BJ (cell line): ENCODE measurements around the gene HELQ. TPM values are rescaled to one million over a fixed set of nuclear protein-coding genes. Genes with fewer than 3 reads are reported as not detected.

Source experiments
- CTCF ChIA-PET: fragments of 350-600 bp; formaldehyde crosslinking; extraction: SDS; loops from one replicate; lab custom pipeline; 2021; ENCODE audit warnings: antibody characterized with exemption, inconsistent platforms; lab: Yijun Ruan, JAX
- POLR2A ChIA-PET: fragments of 300-600 bp; sonication (Branson Sonifier 250); formaldehyde crosslinking; extraction: SDS; loops from one replicate; lab custom pipeline; 2021; ENCODE audit warnings: antibody characterized with exemption; lab: Charles Lee
- DNase-seq: peaks from one replicate; pipeline ENCODE4 v3.0.0-alpha.2; 2011; ENCODE audit warnings: low read depth
- H3K27me3 ChIP-seq: 2 replicates; pipeline ENCODE4 v1.6.0; 2011; ENCODE audit warnings: low read length; ENCODE audit not compliant: control insufficient read depth, insufficient read depth
- H3K36me3 ChIP-seq: 2 replicates; pipeline ENCODE4 v1.5.1; 2011; ENCODE audit warnings: low read length; ENCODE audit not compliant: control insufficient read depth, insufficient read depth
- H3K4me3 ChIP-seq: 2 replicates; pipeline ENCODE4 v1.5.1; 2011; ENCODE audit warnings: low read depth, mild to moderate bottlenecking, control low read depth, low read length
- CTCF ChIP-seq: IDR thresholded peaks from 2 replicates; pipeline ENCODE4 v1.5.1; 2011; ENCODE audit warnings: low read depth, mild to moderate bottlenecking, control low read depth, inconsistent platforms, low read length, moderate library complexity; ENCODE audit not compliant: insufficient read depth
- polyA plus RNA-seq: library from polyadenylated mRNA; depleted of rRNA; stranded (reverse); fragments of >200 nt; gene quantifications from 2 replicates; pipeline ENCODE4 v1.2.3, GENCODE V29; 2011

Gene HELQ
- polyA plus RNA-seq, 1 experiment: 9.6 TPM

- POLR2A ChIA-PET: no interaction called here
- Histone ChIP-seq H3K27me3 (no peaks in the 10 kb centered on the region), H3K4me3 (no peak overlapping the region), H3K36me3 (0 out of 2 replicates have a peak, but pooled peaks cover 1% of the 10 kb centered on the region)
- CTCF ChIA-PET: interaction anchor here (0.6 kb wide), 1 partner anchor 92 kb away, joined by 3 read pairs; no protein-coding TSS in a partner anchor
- no peak for TF ChIP-seq CTCF
- no peak for DNase-seq
Measured at GRCh38 chr4:83449009-83449408, 6.6 kb downstream of the HELQ start.

- POLR2A ChIA-PET: no interaction called here
- H3K4me3 ChIP-seq: no peak overlapping the region
- H3K36me3 ChIP-seq: peaks cover 1% of the 10 kb centered on the region; the same call in 1 of the 2 replicates
- TF ChIP-seq CTCF: no peak
- CTCF ChIA-PET: interaction anchor here (1.0 to 1.1 kb wide), 3 partner anchors 14 to 204 kb away, joined by 3 read pairs; partner anchors contain the start of genes HELQ and MRPS18C
- H3K27me3 ChIP-seq: no peaks in the 10 kb centered on the region
- DNase-seq: no peak
Measured at GRCh38 chr4:83440899-83441298, 14.7 kb downstream of the HELQ start.

- H3K4me3 ChIP-seq: no peak overlapping the region
- TF ChIP-seq CTCF: no peak
- CTCF ChIA-PET: interaction anchor here (1.0 to 1.1 kb wide), 2 partner anchors 15 to 17 kb away, joined by 3 read pairs; partner anchors contain the start of genes HELQ and MRPS18C
- H3K27me3 ChIP-seq: no peaks in the 10 kb centered on the region
- no peak for DNase-seq
- POLR2A ChIA-PET: no interaction called here
- peaks cover 1% of the 10 kb centered on the region; the same call in 1 of the 2 replicates for H3K36me3 ChIP-seq
Measured at GRCh38 chr4:83440148-83440814, 15.3 kb downstream of the HELQ start.

GRCh38 chr4:83438719-83439118 is 16.9 kb downstream of the HELQ start:
- DNase-seq: no peak
- H3K4me3 ChIP-seq: no peak overlapping the region
- no peak for TF ChIP-seq CTCF
- CTCF ChIA-PET: no interaction called here
- H3K27me3 ChIP-seq: no peaks in the 10 kb centered on the region
- POLR2A ChIA-PET: no interaction called here
- H3K36me3 ChIP-seq: peaks cover 1% of the 10 kb centered on the region; the same call in 1 of the 2 replicates

- Histone ChIP-seq H3K27me3 (no peaks in the 10 kb centered on the region), H3K36me3 (no peaks in the 10 kb centered on the region; the same call in 1 of the 2 replicates), H3K4me3 (no peak overlapping the region)
- DNase-seq: no peak
- POLR2A ChIA-PET: no interaction called here
- CTCF ChIA-PET: interaction anchor here (0.7 kb wide), 1 partner anchor 31 kb away, joined by 4 read pairs; no protein-coding TSS in a partner anchor
- no peak for TF ChIP-seq CTCF
Measured at GRCh38 chr4:83436680-83437079, 18.9 kb downstream of the HELQ start.
